K562 (cell line): Measurements from ENCODE around the gene CD300LB. TPM values are rescaled to one million over a fixed set of nuclear protein-coding genes. Genes with fewer than 3 reads are reported as not detected.

Experiments used
- CHD7 ChIP-seq: fragments of 200-600 bp; sonication (generic); IDR thresholded peaks from one replicate; pipeline ENCODE4 v1.6.1; 2012; ENCODE audit warnings: mild to moderate bottlenecking, low read depth, low read length, inconsistent platforms
- HDAC6 ChIP-seq: IDR thresholded peaks from 2 replicates; pipeline ENCODE4 v1.6.1; 2012; ENCODE audit warnings: low read depth, mild to moderate bottlenecking, control low read depth, inconsistent platforms, low read length, moderate library complexity
- NR2C1 ChIP-seq, 2 experiments: fragments of 450-650 bp; IDR thresholded peaks; 2 replicates each; pipeline ENCODE4 v1.6.1; 2017; ENCODE audit warnings: mild to moderate bottlenecking in 2 of 2, antibody characterized with exemption in 1 of 2, inconsistent platforms in 1 of 2, missing compliant biosample characterization in 1 of 2, missing genetic modification characterization in 1 of 2
- PPARD ChIP-seq: fragments of 250-450 bp; sonication (Bioruptor Pico); IDR thresholded peaks from 2 replicates; pipeline ENCODE4 v1.8.0; 2022; ENCODE audit warnings: inconsistent platforms, mild to moderate bottlenecking, moderate library complexity
- RBM34 ChIP-seq: fragments of 200-400 bp; formaldehyde crosslinking; IDR thresholded peaks from 2 replicates; pipeline ENCODE4 v1.6.1; 2018; ENCODE audit warnings: low read length, borderline replicate concordance; ENCODE audit not compliant: insufficient read depth
- ZNF707 ChIP-seq: fragments of 250-450 bp; sonication (Bioruptor Pico); conservative IDR thresholded peaks from 2 replicates; pipeline ENCODE4 v1.8.0; 2022; ENCODE audit warnings: inconsistent platforms, mild to moderate bottlenecking, moderate library complexity
- ZNF76 ChIP-seq: fragments of 250-450 bp; sonication (Bioruptor Pico); IDR thresholded peaks from 2 replicates; pipeline ENCODE4 v1.4.0; 2020; ENCODE audit warnings: mild to moderate bottlenecking, moderate library complexity, borderline replicate concordance
- polyA plus RNA-seq, 8 experiments: library from polyadenylated mRNA; depleted of rRNA in 4 of 8; stranded (reverse) in 5 of 8; unstranded in 3 of 8; fragments of >200 nt; fragmentation: Nextera tagmentation in 2 of 8; fragmentation: Illumina TruSeq in 1 of 8; extraction: Ambion mirVana in 2 of 8; extraction: Trizol in 1 of 8; gene quantifications; 2 replicates each; pipeline versions ENCODE4 v1.2.1 to v1.2.3, GENCODE V29; 2011 to 2014; ENCODE audit warnings: inconsistent platforms in 1 of 8, missing spikeins in 1 of 8
- total RNA-seq, 7 experiments: library from RNA; depleted of rRNA in 6 of 7; stranded (reverse); fragments of >200 nt in 6 of 7; fragmentation: Illumina TruSeq in 2 of 7; extraction: Trizol in 2 of 7; gene quantifications; 2 replicates each; pipeline versions ENCODE4 v1.2.1 to v1.2.3, GENCODE V29; 2011 to 2021; ENCODE audit warnings: low replicate concordance in 1 of 7
- TF ChIP-seq, protein P1 (sequence below): fragments of 250-450 bp; sonication (Bioruptor Pico); IDR thresholded peaks from 2 replicates; pipeline ENCODE4 v1.9.0; 2021; ENCODE audit warnings: mild to moderate bottlenecking
- TF ChIP-seq, protein P2 (sequence below): sonication (generic); formaldehyde crosslinking; IDR thresholded peaks from 2 replicates; pipeline ENCODE4 v1.8.1; 2023; ENCODE audit warnings: mild to moderate bottlenecking, missing genetic modification reagents

Gene CD300LB
- total and polyA plus RNA-seq, 9 of the 15 experiments (the other 6 are each of a cell fraction or from before 2014, with no cell fraction given): not detected

- no peak for TF ChIP-seq CHD7
- no peak for TF ChIP-seq ZNF76 (CRISPR knock-in tag)
- TF ChIP-seq HDAC6: no peak
- TF ChIP-seq, protein P1, sequence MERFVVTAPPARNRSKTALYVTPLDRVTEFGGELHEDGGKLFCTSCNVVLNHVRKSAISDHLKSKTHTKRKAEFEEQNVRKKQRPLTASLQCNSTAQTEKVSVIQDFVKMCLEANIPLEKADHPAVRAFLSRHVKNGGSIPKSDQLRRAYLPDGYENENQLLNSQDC (CRISPR knock-in tag): no peak
- TF ChIP-seq, protein P2, sequence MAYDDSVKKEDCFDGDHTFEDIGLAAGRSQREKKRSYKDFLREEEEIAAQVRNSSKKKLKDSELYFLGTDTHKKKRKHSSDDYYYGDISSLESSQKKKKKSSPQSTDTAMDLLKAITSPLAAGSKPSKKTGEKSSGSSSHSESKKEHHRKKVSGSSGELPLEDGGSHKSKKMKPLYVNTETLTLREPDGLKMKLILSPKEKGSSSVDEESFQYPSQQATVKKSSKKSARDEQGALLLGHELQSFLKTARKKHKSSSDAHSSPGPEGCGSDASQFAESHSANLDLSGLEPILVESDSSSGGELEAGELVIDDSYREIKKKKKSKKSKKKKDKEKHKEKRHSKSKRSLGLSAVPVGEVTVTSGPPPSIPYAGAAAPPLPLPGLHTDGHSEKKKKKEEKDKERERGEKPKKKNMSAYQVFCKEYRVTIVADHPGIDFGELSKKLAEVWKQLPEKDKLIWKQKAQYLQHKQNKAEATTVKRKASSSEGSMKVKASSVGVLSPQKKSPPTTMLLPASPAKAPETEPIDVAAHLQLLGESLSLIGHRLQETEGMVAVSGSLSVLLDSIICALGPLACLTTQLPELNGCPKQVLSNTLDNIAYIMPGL (CRISPR knock-in tag): no peak
- no peak for TF ChIP-seq ZNF707 (CRISPR knock-in tag)
- TF ChIP-seq PPARD (CRISPR knock-in tag): no peak
- no peak for TF ChIP-seq RBM34
- no peak for TF ChIP-seq NR2C1 (IDR thresholded peaks at IDR 0.05)
- TF ChIP-seq NR2C1 (tag; IDR thresholded peaks at IDR 0.05): no peak
Measured at GRCh38 chr17:74554909-74555308, 23.6 kb upstream of the CD300LB start (continued).
